GM21717 (cell line): ENCODE measurements around the gene ZNF681.
"Not testable (repeated sequence)": the region's sequence is repeated elsewhere in the genome, so short reads cannot be mapped to it uniquely, and the experiment has no call there.

Experiments
- ATAC-seq: cut with Tn5 transposase; IDR thresholded peaks from one replicate; pipeline ENCODE4 v1.9.1; 2021; ENCODE audit warnings: mild to moderate bottlenecking, moderate library complexity; ENCODE audit not compliant: unreplicated experiment

The ZNF681 gene

DNA sequence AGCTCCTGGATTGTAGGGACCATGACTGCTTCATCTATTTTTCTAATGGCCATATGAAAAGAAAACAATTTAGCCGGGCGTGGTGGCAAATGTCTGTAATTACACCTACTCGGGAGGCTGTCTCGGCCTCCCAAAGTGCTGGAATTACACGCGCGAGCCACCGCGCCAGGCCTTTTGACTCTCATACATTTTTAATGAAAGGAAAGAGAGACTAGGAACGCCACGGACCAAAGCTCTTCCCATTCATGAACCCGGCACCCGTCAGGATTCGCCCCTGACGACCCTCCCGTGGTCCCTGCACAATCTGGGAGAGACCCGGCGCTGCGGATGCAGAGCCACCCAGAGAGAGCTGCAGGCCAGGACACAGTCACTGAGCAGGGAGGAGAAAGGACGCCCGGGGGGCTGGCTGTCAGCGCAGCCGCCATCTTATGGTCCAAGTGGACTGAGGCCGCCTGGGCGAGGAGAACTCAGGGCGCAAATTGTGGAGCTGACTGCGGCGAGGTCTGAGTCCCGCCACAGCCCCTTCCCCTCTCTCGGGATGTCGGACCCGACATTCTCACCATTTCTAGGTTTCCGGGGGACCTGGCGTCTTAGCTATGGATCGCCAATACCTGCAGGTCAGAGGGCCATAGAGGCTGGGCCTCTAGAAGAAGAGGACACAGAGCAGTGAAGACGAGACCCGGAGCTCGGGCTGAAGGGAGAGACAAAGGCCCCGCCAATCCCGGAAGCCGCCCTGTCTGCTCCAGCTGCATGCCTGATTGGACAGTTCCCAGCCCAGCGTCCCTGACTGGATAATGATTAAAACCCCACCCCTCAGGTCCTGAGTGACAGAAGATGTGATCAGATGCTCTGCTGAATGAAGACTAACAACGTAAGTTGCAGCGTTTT lies at the start of gene ZNF681:
TSS of gene ZNF681 (minus strand) at position 705 of the 888 bp plus-strand sequence. CDS start at position 563, 142 bp downstream.
- ATAC-seq, result peak; percentile 81

DNA sequence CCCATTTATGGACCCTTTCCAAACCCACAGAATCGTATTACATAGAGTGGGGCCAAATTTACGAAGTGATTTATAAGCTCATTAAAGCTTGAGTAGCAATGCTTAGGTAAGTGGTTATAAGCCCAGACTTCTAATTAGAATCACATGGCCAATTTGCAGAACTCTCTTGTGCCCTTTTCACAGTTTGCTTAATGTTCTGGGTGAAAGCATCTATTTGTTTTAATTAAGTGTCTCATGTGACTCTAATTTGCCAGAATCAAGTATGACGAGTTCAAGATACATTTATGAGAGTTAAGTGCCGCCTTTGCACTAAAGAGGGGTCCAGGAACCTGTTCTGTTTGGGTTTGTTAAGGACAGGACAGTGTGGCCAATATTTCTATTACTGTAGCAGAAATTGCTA lies 46.0 kb upstream of the ZNF681 start:
- ATAC-seq, result no peak

DNA sequence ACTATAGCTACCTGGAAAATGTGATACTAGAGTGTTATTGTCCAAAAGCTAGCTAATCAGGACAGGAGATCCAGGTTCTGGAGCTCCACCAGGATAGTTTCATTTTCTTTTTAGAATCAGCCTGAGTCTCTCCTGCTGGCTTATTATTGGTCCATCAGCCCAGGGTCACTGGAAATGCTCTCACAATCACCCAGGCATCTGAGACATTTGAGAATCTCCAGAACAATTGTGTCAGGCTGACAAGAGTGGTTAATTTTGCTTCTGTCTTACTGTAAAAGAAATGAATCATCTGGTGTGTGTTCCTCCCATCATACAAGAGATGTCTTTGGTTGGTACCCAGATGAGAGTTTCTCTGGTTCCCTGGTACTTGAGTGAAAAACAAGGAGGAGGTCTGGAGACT lies 43.6 kb upstream of the ZNF681 start:
- no peak for ATAC-seq

DNA sequence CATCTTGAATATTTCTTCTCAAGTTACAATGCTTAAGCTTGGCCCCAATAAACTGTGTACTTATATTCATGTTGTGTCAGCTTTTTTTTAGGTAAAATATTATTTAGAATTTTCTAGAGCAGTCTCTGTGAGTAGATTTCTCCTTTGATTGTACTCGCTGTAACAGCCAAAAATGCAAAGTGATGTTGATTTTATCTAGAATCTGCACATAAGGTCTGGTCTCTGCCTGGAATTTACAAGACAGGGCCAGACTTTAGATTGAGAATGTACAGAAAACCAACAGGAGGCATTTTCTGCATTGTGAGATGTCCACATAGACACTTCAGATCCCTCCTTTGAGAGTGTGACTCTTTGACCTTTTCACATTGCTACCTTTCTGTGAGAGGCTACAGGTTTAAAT lies 43.1 kb upstream of the ZNF681 start:
- no peak for ATAC-seq

DNA sequence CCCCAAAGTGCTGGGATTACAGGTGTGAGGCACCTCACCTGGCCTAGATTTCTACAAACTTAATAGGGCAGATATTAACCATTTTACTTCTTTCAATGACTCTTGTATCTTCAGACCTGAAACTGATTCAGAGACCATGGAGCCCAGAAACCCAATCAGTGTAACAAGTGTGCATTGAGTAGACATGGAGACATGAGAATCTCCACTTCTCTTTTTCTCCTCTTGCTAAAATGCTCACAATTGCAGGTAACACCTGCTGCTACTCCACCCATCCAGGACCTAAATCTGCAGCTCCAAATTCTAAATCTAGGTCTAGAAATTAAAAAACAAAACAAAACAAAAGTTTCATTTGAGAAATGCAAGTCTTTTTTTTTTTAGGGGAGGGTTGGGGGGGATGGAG lies 42.2 kb upstream of the ZNF681 start:
- ATAC-seq, result no peak

DNA sequence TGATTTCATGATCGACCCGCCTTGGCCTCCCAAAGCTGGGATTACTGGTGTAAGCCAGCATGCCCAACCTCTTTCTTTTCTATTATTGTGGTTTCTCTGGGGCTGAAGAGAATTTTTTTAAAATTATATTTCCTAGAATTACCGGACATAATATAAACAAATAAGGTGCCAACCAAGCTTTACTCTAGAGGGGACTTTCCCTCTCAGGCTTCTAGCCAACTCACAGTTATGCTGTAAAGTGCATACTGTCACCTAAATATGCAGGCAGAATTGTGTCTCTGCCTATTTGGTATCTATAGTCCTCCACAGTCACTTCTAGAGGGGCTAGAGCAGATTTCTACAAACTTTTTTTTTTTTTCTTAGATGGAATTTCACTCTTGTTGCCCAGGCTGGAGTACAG lies 41.6 kb upstream of the ZNF681 start:
- ATAC-seq, result no peak

DNA sequence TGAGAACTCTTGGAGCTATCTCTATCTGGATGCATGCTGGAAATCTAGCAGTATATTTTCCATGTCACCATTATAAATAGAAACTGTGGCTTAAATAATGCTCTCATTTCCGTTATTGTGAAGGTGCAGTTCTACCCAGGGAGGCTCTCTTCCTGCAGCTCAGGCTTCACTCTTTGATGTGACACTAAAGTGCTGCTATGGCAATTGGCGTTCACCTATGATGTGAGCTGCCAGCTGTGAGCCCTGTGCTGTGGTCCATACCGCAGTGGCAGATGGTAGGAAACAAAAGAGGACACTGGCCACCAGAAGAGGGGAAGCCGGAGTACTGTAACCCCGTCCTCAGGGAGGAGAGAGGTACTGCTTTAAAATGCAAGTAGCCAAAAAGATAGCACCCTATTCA lies 40.6 kb upstream of the ZNF681 start:
- no peak for ATAC-seq

DNA sequence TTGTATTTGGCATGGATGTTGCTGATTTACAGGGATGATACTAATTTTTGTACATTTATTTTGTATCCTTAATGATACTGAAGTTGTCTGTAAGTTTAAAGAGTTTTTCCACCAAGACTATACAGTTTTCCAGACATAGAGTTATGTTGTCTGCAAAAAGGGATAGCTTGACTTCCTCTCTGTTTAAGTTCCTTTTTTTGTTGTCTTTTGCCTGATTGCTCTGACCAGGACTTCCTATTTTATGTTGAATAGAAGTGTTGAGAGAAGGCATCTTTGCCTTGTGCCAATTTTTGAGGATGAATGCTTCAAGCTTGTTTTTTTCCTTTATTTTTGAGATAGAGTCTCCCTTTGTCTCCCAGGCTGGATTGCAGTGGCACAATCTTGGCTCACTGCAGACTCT lies 36.8 kb upstream of the ZNF681 start:
- ATAC-seq, result no peak

DNA sequence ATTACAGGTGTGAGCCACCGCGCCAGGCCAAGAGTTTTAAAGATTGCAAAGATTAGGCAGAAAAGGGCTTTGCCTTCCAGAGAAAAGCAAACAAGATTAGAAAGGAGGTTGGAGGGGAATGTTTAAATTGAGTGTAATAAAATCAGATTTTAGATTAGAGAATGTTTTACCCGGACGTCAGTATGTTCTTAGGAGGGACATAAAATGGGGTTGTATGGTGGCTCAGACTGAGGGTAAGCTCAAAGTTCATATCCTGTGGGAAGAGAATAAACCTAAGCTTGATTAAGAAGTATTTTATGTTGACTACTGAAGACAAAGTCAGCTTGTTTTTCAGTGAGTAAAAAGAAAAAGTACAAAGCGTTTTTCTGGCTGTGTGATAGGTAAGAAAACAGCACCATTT lies 34.1 kb upstream of the ZNF681 start:
- ATAC-seq, result no peak

DNA sequence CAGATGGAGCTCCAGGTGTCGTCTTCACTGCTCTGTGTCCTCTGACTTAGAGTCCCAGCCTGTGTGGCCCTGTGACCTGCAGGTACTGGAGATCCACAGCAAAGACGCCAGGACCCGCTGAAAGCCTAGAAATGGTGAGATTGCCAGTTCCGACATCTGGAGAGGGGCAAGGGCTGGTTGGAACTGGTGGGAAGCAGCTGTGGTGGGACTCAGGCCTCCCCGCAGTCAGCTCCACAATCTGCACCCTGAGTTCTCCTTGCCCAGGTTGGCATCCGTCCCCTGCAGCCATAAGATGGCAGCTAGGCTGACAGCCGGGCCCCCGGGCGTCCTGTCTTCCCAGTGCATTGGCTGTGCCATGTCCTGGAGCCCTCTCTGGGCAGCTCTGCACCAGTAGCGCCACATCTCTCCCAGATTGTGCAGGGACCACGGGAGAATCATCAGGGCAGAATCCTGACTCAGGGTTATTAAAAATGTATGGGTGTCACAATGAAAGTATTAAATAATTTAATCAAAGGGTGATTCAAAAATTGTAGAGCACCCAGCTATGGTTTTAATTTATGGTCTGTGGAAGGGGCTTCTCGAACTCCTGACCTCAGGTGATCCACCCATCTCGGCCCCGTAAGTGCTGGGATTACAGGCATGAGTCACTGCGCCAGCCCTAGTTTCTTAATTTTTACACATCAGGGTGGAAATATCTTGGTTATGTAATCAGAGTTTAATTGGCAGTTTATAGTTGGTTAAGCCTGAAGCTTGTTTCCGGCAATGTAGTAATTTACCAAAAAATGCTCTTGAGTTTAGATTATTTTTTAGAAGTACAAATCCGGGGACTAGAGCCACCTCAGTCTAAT lies 32.2 kb upstream of the ZNF681 start:
- ATAC-seq, result no peak

DNA sequence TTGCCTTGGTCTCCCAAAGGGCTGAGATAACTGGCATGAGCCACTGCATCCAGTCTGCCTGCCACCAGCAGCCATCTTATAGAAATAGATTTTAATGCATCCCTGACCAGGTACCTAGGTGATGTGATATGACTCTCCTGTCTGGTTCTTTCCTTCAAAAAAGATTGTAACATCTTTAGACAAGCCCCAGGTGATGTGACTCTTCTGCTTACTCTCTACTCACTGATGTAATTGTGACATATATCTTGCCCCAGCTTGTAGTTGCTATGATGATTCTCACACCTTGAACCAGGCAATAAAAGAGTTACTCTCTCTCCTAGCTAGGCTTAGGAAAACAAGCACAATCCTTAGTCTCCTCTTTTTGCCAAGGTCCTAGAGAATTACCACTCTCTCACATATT lies 30.6 kb upstream of the ZNF681 start:
- ATAC-seq, result no peak

DNA sequence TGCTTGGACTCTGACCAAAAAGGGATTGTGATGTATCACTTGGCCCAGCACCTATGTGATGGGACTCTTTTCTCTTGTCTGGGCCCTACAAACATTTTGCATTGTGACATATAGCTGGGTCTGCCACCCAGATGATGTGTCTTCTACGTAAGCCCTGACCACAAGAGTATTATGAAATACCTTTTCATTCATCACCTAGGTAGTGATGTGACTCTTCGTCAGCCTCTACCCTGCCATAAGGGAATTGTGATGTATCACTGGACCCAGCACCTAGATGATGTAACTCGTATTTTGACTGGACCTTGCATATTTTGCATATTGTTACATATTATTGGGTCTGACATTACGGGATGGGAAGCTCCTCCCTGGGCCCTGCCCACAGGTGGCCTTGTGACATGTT lies 29.7 kb upstream of the ZNF681 start:
- no peak for ATAC-seq

DNA sequence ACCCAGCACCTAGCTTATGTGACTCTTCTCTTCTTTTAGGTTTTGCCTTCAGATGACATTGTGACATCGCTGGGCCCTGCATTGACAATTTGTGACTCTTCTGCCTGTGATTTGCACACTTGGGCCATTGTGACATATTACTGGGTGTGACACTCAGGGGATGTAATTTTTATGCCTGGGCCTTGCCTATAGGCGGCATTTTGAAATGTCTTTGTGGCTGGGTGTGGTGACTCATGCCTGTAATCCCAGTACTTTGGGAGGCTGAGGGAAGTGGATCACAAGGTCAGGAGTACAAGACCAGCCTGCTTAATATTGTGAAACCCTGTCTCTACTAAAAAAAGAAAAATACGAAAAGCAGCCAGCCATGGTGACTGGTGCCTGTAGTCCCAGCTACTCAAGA lies 28.4 kb upstream of the ZNF681 start:
- no peak for ATAC-seq

DNA sequence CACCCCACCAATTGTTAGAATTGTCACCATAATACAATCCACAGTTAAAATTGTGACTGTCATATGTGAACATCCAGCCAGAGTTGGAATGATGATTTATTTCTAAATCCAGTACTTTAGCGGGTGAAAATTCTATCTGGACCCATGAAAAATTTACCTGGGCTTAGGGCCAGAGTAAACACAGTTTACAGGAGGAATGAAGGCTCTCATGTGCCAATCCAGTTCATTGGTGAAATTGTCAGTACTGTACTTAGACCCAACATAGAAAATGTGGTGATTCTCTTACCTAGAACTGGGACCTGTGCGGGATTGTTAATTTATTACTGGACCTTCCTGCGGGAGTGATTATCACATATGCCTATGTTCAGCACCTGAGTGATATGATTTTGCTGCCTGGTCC lies 27.3 kb upstream of the ZNF681 start:
- ATAC-seq, result no peak

DNA sequence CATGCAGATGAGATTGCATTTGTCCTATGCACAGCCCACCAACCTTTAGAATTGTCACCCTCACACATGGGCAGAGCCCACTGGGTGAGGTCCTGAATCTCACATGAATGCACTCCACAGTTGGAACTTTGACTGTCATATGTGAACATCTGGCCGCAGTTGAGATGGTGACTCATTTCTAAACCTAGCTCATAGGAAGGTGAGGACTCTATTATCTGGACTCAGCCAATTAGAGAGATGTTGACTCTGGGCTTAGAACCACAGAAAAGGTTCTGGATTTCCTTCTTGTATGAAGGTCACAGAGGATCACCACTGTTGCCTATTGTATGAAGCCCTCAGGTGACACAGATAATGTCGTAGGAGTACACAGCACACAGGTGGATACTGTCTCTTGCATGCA lies 25.6 kb upstream of the ZNF681 start:
- no peak for ATAC-seq

DNA sequence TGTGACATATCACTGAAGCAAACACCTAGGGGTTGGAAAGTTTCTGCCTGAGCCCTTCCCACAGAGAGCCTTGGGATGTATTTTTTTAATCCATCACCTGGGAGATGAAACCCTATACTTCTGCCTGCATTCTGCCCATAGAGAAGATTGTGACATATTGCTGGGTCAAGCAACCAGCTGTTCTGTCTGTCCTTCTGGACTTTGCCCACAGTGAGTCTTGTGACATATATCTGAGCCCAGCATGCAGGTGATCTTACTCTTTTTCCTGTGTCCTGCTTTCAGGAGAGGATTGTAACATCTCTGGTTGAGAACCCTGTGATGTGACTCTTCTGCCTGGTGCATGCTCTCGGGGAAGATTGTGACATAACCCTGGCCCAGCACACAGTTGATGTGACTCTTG lies 24.9 kb upstream of the ZNF681 start:
- ATAC-seq, result no peak

DNA sequence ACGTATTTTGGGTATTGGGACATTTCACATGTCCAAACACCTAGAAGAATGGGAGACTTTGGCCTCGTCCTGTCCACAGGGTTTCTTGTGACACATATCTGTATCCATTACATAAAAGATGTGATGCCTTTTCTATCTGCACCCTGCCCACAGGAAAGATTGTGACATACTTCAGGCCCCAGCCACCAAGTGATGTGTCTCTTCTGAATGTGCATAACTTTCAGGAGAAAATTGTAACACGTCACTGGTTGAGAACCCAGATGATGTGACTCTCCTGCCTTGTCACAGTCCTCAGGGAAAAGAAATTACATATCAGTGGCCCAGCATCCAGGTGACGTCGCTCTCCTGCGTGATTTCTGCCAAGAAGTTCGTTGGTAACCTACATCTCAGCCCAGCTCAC lies 21.0 kb upstream of the ZNF681 start:
- no peak for ATAC-seq

DNA sequence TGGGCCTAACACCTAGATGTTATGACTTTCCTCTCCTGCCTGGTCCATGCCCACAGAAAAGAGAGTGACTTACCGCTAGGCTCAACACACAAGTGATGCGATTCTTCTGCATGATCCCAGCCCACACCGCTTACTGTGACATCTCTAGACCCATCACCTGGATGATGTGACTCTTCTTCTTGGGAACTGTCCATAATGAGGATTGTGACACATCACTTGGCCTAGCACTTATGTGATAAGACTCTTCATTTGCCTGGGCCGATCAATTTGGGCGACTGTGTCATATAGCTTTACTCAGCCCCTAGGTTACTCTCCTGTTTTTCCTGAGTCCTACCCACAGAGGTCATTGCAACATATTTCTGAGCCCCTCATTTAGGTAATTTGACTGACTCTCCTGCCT lies 19.9 kb upstream of the ZNF681 start:
- ATAC-seq, result no peak

DNA sequence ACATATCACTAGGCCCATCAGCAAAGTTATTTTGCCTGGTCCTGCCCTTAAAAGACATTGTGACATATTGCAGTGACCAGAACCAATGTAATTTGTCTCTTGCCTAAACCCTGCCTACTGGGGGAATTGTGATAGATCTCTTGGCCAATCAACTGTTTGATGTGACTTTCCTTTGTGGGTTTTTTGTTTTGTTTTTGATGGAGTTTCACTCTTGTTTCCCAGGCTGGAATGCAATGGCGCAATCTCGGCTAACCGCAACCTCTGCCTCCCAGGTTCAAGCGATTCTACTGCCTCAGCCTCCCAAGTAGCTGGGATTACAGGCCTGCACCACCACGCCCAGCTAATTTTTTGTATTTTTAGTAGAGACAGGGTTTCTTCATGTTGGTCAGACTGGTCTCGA lies 19.3 kb upstream of the ZNF681 start:
- ATAC-seq, result not testable (repeated sequence)

DNA sequence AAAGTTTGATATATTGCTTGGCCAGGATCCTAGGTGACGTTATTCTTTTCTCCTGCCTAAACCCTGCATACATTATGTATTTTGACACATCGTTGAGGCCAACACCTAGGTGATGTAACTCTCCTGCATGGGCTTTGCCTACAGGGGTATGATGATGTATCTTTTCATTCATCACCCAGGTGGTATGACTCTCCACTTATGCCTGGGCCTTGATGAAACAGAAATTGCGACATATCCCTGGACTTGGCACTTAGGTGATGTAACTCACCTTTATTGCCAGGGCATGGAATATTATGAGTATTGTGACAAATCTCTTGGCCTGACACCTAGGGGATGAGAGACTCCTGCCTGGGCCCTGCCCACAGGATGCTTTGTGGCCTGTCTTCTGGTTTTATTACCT lies 18.5 kb upstream of the ZNF681 start:
- no peak for ATAC-seq

DNA sequence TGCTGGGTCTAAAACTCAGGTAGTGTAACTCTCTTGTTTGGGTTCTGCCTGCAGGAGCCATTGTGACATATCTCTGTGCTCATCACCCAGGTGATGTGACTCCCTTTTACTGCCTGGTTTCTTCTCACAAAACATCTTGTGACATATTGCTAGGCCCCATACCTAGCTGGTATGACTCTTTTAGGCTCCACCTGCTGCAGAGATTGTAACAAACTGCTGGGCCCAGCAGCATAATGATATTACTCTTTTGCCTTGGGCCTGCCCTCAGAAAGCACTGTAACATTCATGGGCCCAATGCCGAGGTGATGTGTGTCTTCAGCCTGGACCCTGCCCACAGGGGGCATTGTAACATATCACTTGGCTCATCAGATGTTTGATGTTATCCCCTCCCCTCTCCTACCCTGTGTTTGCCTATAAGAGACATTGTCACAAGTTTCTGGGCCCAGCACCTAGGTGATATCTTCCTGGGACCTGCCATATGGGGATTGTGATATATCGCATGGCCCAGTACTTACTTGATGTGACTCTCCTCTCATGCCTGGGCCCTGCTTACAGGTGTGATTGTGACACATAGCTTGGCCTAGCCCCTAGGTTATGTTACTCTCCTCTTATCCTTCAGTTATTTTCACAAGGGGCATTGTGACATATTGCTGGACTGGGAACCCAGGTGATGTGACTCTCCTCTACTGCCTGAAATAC lies 18.0 kb upstream of the ZNF681 start:
- no peak for ATAC-seq
